Vagina (tissue), 2 donors: Measurements from ENCODE around the gene TTC16.

ENCODE experiments used
- POLR2A ChIP-seq, 2 donors: fragments of 450-650 bp; IDR thresholded peaks; one replicate each; pipeline ENCODE4 v1.6.1; 2017; ENCODE audit warnings: antibody characterized with exemption in 2 of 2, mild to moderate bottlenecking in 2 of 2, moderate library complexity in 2 of 2
- POLR2AphosphoS5 ChIP-seq, 2 donors: sonication (generic); formaldehyde crosslinking; IDR thresholded peaks; one replicate each; pipeline ENCODE4 v1.9.0; 2017; ENCODE audit warnings: antibody characterized with exemption in 2 of 2, mild to moderate bottlenecking in 2 of 2, low read depth in 1 of 2; ENCODE audit not compliant: insufficient read depth in 1 of 2

DNA sequence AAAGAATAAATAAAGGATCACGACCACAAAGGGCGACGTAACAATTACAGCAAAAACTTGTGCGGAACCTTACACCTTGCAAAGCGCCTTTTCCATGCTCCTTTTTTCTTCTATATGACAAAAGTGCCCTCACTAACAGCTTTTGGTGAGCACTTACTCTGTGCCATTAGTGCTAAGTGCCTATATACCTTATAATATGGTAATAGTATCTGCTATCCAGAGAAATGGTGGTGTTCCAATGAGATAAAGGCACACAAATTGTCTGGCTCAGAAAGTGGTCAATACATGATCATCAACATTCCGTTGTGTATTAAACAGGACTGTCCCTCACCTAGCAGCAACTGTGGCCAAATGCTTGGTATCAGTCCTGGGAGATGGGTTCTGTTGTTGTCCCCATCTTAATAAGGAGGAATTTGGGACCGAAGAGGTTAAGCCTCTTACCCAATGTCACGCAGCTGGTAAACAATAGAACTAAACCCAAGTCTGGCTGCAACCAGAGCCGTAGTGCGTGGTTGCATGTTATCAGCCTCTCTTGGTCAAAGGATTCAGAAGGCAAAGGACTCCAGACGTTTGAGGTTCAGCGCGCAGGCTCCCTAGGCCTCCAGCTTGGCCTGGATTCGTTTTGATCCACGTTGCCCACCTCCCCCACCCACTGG is 19.8 kb downstream of the TTC16 start:
- TF ChIP-seq POLR2AphosphoS5 (IDR thresholded peaks at IDR 0.05; ENCODE audit: insufficient read depth in 1 of 2, low read depth in 1 of 2) (no peak), POLR2A (IDR thresholded peaks at IDR 0.05) (no peak)
